ENCODE results near the gene GPR156. TPM values are rescaled to one million over a fixed set of nuclear protein-coding genes. Genes with fewer than 3 reads are reported as not detected.

The GPR156 gene
- total and polyA plus RNA-seq, 2 of the 4 experiments (the other 2 are of a cell fraction) = 0.09 to 0.18 TPM

- Histone ChIP-seq H3K9me3 (ENCODE audit: control insufficient read depth, insufficient read depth, low read length) (no peaks in the 10 kb centered on the region), H2AFZ (replicated peaks; ENCODE audit: low read length, poor library complexity) (no peak overlapping the region), H4K20me1 (ENCODE audit: insufficient read depth, low read length) (no peaks in the 10 kb centered on the region), H3K4me1 (ENCODE audit: control insufficient read depth, insufficient read depth, low read length) (peaks cover 2% of the 10 kb centered on the region; the same call in 1 of the 2 replicates), H4K91ac (ENCODE audit: insufficient read depth, low read depth, low read length) (no peak overlapping the region), H3K27me3 (ENCODE audit: control insufficient read depth, insufficient read depth, low read length) (no peaks in the 10 kb centered on the region), H3K18ac (ENCODE audit: low read depth, low read length) (no peak overlapping the region), H3K9me1 (ENCODE audit: insufficient read depth, low read length) (peaks cover 3% of the 10 kb centered on the region; the same call in 1 of the 2 replicates), H3K9ac (ENCODE audit: low read depth, low read length) (no peak overlapping the region), H2BK5ac (ENCODE audit: low read depth, low read length, poor library complexity, severe bottlenecking) (no peak overlapping the region), H2BK15ac (ENCODE audit: low read depth, low read length) (no peak overlapping the region), H3K14ac (replicated peaks; ENCODE audit: low read depth, low read length) (no peak overlapping the region), H3K4ac (ENCODE audit: low read depth, low read length) (no peak overlapping the region), H3K27ac (ENCODE audit: insufficient read depth, low read length) (no peak overlapping the region), H2BK120ac (ENCODE audit: low read depth, low read length) (no peak overlapping the region), H3K56ac (ENCODE audit: extremely low read depth, insufficient read depth, low read length) (no peak overlapping the region), H4K5ac (ENCODE audit: low read depth, low read length) (no peak overlapping the region), H2BK20ac (ENCODE audit: low read depth, low read length) (no peak overlapping the region), H3K79me1 (ENCODE audit: low read depth in 1 of 2, low read length in 2 of 2) (no peaks in the 10 kb centered on the region), H3K23ac (ENCODE audit: low read depth, low read length) (no peak overlapping the region), H4K8ac (ENCODE audit: low read depth in 2 of 2, low read length in 2 of 2) (no peak overlapping the region), H3K36me3 (ENCODE audit: control insufficient read depth, insufficient read depth, low read length) (no peaks in the 10 kb centered on the region), H3K4me2 (ENCODE audit: low read depth, low read length) (no peak overlapping the region), H2AK9ac (replicated peaks; ENCODE audit: low read depth, low read length, poor library complexity) (no peak overlapping the region), H3K4me3 (ENCODE audit: insufficient read depth, low read depth, low read length) (no peak overlapping the region), H2AK5ac (ENCODE audit: low read depth, low read length) (no peak overlapping the region)
- ChIA-PET CTCF (interaction anchor here (1.1 kb wide), 1 partner anchor 14 kb away, joined by 4 read pairs; no protein-coding TSS in a partner anchor), POLR2A (ENCODE audit: unreplicated experiment) (no interaction called here)
- no TSS peak for BruUV-seq (replicated peaks)
- WGBS, 2 experiments (ENCODE audit: extremely low coverage in 2 of 2, insufficient read length in 1 of 2) = 57% methylated on average over 5 of the region's 6 CpGs; no CpG with 5 or more reads in 1 of the 2 experiments
- no peak for TF ChIP-seq MAFK (IDR thresholded peaks at IDR 0.05; ENCODE audit: low read depth, low read length)
- no peak for TF ChIP-seq BHLHE40 (IDR thresholded peaks at IDR 0.05; ENCODE audit: low read depth, low read length)
- no peak for TF ChIP-seq USF2 (IDR thresholded peaks at IDR 0.05; ENCODE audit: low read depth, low read length)
- TF ChIP-seq, protein P1, sequence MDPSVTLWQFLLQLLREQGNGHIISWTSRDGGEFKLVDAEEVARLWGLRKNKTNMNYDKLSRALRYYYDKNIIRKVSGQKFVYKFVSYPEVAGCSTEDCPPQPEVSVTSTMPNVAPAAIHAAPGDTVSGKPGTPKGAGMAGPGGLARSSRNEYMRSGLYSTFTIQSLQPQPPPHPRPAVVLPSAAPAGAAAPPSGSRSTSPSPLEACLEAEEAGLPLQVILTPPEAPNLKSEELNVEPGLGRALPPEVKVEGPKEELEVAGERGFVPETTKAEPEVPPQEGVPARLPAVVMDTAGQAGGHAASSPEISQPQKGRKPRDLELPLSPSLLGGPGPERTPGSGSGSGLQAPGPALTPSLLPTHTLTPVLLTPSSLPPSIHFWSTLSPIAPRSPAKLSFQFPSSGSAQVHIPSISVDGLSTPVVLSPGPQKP (IDR thresholded peaks at IDR 0.05; ENCODE audit: borderline replicate concordance, low read depth, low read length) = no peak
- no peak for TF ChIP-seq RAD21 (IDR thresholded peaks at IDR 0.05; ENCODE audit: low read length)
- TF ChIP-seq FOS (IDR thresholded peaks at IDR 0.05; ENCODE audit: low read depth, low read length) = no peak
- in situ Hi-C loops (cut with MboI; ENCODE audit: low sequenced_read_pairs) = no loop called here
- DNase-seq (no peak), ATAC-seq (ENCODE audit: low read depth) (no peak)
- dilution Hi-C loops (cut with HindIII; ENCODE audit: low sequenced_read_pairs, unreplicated experiment) = no loop called here
- intact Hi-C loops (cut with micrococcal nuclease) = loop anchor here (10.0 kb wide), 1 partner anchor 496 kb away; the partner anchor contains the start of gene CFAP91
These were observed 84.4 kb downstream of the GPR156 start for GRCh38 chr3:120200493-120201235.
